OCI-M1 (cell line): ENCODE data around the gene ALDH3A1.

Source experiments
- DNase-seq: peaks from one replicate; lab custom pipeline; 2025; lab: John Stamatoyannopoulos, UW

ALDH3A1 gene

DNA sequence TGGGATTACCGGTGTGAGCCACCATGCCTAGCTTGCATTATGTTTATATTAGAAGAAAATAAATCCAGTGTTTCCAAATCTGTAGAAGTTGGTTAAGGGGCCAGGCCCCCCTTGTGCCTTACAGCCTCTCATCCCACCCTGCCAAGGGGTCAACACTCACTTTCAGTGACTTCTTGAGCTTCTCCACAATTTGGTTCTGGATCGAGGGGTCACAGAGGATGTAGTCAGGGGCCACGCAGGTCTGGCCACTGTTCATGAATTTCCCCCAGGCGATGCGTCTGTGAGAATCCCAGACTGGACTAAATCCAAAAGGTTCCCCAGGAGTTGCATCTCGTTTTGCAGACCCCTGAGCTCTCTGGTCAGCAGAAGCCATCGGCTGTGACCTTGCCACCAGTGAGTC is 7.2 kb downstream of the ALDH3A1 start:
- no peak for DNase-seq

DNA sequence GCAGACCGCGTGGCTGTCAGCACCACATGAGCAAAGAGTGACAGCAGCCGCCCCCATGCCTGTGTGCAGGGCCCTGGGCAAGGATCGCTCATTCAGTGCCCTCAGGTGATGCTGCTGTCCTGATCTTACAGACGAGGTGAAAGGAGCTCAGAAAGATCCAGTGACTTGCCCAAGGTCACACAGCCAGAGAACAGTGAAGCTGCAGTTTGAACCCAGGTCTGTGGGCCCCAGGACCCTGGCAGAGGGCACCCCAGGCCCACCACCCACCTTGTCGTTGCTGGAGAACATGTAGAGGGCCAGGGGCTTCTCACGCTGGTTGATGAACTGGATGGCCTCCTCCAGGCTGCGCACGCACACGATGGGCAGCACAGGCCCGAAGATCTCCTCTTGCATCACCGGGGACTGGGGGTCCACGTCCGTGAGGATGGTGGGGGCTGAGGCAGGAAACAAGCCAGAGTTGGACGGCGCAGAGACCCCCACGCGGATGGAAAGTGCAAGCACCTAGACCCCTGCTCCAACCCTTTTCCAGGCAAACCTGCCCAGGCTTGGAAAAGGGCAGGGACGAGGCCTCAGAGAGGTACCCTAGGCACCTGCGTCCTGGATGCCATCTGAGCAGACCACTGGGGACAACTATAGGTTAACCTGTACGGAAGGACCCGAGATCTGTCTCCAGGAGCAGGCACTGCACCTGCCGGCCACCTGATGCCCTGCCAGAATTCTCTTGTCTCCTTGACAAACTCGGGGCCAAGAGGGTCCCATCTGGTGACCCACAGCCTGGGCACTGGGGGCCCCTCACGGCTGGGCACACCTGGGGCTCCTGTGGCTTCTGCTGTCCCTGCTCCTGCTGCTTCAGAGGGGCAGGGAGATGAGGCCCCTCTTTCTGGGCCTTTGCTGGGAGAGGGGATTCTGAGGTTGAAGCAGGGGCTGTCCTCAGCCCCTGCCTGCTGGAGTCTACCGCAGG is 8.6 kb downstream of the ALDH3A1 start:
- DNase-seq: no peak

DNA sequence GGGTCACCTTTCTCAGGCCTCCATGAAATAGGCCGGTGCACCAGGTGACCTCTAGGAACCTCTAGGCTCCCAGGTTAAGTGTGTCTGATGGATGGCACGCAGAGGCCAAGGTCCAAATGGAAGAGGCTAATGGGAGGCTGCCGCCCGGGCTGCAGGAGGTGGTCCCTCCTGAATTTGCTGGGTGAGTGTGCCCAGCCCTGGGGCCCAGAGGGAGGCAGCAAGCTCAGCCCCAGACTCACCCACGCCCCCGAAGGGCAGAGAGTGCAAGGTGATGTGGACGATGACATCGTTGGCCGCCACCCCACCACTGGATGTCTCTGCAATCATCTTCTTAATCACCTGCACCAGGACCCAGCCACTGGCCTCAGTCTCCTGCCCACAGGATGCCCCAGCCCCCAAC is 9.3 kb downstream of the ALDH3A1 start:
- no peak for DNase-seq

DNA sequence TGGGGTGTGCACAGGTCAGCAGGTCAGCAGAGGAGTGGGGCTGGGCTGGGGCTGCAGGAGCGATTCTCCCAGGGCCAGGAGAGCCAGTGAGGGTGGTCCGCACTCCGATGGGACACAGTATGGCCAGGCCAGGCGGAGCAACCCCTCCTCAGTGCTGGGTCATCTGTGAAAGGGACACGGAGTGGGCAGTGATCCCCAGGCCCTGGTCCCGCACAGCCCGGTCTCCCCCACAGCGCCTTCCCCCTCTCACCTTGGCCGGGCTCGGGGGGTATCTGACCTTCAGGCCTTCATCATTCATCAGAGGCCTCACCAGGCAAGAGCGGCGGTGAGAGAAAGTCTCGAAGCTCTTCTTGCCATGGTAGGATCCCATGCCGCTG is 10.0 kb downstream of the ALDH3A1 start:
- no peak for DNase-seq

DNA sequence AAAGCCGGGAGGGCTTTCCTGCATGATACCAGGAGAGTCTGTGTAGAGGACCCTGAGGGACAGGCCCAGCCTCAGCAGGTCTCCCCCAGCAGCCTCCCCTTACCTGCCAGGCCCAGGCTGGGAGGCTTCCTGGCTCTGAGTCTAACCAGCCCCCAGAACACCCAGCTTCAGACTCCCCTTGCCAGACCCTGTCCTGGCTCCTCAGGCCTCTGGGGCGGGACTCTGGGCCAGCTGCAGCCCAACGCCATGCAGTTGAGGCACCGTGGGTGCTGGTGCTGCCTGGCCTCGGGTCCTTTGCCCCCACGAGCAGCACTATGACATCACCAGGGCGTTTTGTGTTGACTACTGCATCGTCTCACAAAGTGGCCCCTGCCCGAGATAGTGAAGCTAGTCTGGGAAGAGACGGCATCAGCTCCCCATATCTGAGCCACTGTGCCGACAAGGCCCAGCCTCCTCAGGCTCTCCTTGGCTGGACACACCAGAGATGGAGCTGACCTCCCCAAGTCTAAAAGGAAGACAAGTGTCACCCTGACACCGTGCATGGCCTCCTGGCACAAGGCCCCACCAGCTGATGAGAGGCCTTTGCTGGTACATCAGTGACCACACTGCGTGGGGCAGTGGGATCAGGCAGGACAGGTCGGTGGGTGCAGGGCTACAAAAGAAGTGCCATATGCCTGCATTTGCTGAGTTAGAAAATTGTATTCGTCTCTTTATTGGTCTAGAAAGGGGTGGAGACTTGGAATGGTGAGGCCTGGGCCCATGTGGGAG is 10.6 kb downstream of the ALDH3A1 start:
- DNase-seq: no peak

DNA sequence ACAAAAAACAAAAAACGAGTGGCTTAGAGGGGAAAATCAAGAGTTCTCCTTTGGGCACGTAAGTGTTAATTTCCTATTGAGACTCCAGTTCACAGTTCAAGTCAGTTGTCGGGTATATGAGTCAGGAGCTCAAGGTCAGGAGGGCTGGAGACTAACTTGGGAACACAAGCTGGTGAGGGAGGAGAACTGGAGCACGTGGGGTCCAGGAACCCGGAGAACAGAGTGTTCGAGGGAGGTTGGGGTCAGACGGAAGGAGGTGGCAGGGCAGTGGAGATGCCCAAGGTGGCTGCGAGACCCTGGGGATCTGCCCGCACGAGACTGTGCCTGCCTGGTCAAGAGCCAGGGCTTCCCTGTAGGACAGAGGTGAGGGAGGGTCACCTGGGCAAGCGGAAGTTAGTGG is 12.0 kb downstream of the ALDH3A1 start:
- DNase-seq: no peak

DNA sequence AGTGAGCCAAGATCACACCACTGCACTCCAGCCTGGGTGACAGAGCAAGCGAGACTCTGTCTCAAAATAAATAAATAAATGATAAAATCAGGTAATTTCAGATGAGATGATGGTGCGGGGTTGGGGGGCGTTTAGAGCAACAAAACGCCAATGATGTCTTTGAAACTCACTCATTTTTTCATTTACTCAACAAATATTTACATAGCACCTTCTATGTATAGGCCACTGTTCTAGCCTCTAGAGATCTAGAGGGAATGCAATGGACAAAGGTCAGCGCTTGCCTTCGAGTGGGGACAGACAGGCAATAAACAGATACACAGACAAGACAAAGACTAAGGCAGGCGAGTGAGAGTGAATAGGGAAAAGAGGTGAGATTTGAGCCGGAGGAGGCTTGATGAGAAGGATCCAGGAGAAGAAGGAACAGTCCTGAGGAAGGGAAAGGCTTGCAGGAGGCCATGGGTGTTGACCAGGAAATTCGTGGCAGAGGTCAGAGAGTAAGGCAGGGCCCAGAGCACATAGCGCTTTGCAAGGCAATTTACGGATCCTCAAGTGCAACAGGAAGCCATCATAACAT is 14.1 kb downstream of the ALDH3A1 start:
- DNase-seq: no peak

DNA sequence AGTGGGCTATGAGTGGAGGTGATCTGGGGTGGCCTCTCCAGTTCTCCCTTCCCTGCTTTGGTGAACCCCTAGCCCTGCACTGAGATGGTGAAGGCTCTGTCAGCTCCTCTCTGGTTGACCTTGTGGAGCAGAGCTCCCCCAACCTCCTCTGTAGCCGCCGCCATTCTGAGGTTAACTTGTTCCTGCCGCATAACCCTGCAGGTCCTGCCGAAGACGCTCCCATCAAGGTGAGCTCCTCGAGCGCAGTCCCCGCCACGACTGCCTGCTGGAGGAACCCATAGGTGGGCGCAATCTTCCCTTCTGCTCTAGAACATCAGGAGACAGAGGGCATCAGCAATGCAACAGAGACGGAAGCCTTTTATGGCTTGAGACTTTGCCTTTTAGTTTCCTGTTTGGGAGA is 16.5 kb downstream of the ALDH3A1 start:
- DNase-seq: no peak

DNA sequence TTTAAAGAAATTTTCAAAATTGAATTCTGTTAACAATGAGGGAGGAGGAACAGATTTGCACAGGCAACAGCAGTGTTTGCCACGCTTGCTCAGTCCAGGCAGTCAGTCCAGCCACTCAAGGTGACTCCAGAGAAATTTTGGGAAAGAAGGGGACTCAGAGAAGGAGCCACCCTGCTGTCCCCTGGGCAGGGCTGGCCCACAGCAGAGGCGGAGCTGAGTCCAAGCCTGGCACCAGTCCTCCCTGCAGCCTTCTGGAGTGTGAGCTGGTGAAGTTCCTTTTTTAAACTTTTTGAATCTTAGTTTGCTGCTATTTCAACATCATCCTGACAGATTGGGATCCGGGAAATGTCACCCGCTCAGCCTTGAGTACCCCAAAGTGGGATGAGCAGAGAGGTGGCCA is 17.3 kb downstream of the ALDH3A1 start:
- no peak for DNase-seq

DNA sequence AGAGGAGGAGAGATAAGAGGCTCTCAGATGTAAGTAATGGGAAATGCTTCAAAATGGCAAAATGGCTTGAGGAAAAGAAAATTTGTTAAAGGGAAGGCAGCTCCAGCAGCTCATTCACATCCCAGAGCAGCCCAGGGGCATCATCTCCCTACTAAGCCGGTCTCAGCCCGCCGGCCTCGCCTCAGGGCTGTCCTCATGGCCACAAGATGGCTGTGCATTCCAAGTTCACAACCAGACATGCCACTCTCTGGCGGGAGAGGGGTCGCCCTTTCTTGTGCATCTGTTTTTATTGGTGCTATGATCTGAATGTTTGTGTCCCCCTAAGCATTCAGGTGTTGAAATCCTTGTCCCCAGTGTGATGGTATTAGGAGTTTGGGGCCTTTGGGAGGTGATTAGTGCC is 18.2 kb downstream of the ALDH3A1 start:
- DNase-seq: no peak

DNA sequence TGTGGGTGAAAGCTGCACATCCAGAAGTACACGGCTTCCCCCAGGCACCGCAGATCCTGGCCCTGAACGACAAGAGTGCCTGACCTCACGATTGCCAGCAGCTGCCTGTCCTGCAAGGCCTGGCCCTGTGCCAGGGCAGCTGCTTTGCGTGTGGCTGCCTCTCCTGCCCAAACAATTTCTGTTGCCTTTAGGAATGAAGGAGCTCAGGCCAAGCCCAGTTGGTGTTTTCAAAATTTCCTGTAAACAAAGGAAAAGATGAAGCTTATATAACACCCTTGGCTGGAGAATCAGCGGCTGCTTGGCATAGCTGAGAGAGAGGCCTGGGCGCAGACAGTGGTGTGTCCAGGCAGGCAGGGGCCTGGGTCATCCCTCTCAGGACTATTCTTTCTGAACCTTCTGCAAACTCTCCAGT is 20.0 kb downstream of the ALDH3A1 start:
- peak; percentile 0 for DNase-seq

DNA sequence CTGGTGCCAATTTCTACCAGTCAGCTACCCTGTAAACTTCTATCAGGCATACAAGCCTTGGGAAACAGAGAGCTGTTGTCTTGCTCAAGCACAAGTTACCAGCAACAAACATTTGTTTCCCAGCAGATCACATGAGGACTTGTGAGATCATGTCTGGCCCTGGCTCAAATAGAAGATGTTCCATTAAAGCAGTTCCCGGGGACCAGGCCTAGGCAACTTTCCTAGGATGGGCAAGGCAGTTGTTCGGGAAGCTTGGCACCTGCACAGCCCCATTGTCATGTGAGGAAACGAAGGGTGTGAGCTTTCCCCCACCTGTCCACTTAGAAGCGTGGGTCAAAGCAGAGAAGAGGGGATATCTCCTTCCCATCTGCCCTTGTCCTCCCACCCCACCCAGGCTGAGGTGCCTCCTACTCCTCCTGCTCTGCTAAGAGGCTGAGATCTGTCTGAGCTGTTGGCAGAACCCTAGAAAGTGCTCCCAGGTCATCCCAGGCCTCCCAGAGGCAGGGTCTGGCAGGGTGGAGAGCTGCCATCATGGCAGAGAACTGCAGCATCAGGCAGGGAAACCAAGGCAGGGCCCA is 20.5 kb downstream of the ALDH3A1 start:
- DNase-seq: no peak

DNA sequence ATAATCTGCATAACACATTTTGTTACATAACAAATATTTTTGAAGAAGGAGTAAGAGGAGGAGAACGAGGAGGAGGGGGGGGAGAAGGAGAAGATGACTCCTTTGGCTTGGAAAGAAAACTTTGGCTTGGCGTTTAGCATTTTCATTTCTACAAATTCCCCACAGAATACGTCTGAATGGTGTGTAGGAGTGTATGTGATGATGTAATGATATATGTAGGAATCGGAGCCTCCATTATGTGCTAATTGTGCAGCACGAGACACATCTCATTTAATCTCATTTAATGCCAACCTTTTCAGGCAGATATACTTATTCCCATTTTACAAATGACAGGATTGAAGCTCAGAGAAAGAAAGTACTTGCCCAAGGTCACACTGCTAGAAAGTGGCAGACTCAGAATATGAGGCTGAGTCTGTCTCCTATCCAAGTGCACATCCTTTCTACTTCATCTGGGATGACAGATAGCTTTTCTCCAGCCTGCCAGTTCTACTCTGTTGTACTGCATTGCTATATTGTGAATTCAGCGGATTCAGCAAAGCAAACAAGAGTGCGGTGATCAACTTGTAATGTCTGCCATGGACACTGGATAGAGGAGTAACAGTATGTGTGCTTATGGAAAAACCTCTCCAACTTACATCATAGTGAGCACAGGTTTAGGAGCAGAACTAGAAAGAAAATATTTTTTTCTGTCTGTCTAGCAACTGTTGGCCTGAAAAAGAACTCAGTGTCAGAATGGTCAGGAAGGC is 21.3 kb downstream of the ALDH3A1 start:
- DNase-seq: no peak

DNA sequence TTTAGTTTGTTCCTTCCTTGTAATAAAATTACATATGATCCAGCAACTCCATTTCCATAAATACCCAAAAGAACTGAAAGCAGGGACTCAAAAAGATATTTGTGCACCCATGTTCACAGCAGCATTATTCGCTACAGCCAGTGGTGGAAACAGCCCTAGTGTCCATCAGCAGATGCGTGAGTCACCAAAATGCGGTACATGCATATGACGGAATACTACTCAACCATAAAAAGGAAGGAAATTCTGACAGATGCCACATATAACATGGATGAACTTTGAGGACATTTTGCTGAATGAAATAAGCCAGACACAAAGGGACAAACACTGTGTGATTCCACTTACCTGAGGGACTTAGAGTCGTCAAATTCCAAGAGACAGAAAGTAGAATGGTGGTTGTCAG is 22.6 kb downstream of the ALDH3A1 start:
- no peak for DNase-seq

DNA sequence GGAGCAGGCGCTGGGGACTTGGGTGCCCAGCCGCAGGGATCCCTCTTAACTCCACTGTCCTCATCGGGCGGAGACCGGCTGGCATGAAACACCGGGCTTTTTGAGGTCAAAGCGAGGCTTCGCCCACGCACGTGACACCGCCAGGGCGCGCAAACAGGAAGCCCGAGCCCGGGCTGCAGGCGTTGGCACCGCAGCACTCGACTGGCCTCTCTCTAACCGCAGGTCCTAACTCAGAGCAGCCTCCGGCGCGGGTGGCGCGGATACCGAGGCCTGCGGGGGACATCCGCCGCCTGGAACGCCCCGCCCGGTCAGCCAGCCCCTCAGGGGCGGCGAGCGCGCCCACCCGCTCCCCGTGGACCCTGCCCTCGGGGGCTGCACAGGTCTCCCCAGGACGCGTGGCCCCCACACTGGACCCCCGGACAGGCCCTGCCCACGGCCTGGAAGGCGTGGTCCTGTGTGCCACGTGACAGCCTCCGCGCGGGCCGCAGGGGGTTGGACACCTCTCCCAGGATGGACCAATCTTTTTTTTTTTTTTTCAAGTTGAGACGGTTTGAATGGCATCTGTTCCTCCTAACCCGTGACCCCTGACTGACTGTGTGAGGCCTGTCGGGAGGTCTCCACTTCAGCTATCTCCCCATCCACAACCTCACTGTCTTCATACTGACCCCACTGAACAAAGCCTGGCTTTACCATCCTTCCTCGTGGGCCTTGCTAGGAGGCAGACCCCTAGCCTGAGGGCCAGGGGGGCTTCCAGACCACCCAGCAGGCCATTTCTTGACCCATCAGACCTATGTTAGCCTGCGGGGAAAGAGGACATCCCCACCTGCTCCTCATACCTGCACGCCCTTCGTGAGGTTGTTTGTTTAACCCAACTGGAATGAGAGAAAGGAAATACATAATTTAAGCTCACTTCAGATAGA is 23.3 kb downstream of the ALDH3A1 start:
- DNase-seq: no peak

DNA sequence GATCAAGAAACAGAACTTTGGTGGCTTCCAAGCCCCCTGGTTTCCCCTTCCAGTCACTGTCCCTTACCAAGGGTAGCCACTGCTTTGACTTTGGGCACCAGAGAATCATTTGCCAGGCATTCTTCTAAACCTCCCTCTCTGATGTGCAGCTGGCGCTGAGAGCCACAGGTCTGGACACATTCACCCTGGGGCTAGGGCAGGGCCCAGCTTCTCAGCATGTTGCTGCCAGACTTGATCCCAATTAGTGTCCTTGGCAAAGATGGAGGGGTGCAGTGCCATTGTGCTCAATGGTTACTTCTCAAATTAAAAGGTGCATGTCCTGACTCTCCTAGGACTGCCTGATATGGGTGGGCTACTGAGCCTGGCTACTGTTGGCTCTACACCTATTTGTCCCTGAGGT is 24.1 kb downstream of the ALDH3A1 start:
- no peak for DNase-seq

DNA sequence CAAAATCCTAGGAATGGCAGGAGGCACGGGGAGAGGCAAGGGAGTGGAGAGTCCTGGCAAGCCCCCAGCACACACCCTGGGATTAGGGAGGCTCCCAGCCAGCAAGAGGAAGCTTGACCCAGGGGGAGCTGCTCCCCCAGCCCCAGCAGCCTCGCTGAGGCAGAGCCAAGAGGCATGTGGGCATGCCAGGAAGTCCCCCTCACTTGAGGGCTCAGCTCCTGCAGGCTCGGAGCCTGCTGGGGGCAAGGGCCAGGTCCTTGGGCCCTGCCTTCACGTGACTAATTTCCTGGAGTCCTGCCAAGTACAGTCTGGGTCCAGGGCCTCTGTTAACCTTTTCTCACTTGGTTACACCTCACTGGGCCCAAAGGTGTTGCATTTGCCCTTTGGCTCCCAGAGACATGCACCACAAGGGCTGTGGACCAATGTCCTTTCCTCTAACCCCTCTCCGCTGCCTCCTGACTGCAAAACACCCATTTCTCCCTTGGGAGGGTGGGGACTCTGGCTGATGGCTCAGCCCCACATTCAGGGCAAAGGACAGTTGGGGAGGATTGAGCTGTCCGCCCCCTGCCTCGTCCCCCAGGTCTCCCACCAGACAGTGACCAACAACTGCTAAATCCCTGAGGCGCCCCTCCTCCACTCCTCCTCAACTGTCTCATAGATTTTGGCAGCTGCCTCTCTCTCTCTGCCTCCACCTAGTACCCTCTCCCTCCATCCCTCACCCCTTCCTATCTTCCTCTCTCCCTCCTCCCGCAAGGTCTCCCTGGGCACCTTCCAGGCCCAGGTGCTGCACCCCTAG is 27.3 kb downstream of the ALDH3A1 start:
- DNase-seq: no peak

DNA sequence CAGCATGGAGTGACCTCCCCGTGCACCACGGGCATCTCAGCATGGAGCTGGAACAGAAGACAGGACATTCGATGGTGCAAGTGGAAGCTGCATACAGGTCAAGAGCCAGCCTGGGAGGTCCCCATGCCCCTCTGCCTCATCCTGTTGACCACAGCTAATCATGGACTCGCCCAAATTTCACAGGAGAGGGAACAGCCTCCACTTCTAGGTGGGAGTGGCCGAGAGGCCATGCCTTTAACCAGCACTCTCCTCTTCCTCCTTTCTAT is 28.0 kb downstream of the ALDH3A1 start:
- no peak for DNase-seq

DNA sequence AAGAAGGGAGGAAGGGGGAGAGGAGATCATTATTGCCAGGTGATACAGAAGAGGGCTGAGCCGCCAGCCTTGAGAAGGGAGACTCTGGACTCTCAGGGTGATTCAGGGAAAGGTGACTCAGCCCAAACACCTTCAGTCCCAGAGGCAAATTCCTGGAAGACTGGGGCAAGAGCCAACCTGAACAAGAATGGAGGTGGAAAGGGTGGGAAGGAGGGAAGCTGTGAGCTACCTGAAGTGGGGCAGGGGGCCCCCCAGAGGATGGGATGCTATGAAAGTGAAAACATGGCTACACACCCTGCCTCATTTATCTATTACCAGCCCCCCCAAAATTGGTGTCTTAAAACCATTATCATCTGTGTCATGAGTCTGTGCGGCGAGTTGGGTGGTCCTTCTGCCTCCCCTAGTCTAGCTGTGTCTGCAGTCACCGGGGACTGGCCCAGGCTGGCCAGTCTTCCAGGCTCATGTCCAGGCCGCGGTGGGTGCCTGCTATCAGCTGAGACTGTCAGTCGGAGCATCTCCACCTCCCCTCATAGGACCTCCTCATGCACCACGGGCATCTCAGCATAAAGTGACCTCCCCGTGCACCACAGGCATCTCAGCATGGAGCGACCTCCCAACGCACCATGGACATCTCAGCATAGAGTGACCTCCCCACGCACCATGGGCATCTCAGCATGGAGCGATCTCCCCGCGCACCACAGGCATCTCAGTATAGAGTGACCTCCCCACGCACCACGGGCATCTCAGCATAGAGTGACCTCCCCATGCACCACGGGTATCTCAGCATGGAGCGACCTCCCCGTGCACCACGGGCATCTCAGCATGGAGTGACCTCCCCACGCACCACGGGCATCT is 28.5 kb downstream of the ALDH3A1 start:
- DNase-seq: no peak
